Cardiac muscle cell (in vitro differentiated cells and primary cell): ENCODE results near the gene STARD13. TPM values are rescaled to one million over a fixed set of nuclear protein-coding genes. Genes with fewer than 3 reads are reported as not detected.

Source experiments
- DNase-seq, 2 donors: peaks; one replicate each; pipeline versions ENCODE4 v3.0.0 to v3.0.0-alpha.2; 2010 to 2017; ENCODE audit warnings: low read depth in 1 of 2, low spot score in 1 of 2
- H3K27ac ChIP-seq: fragments of 200-600 bp; sonication (generic); 2 replicates; pipeline ENCODE4 v1.5.1; 2016
- H3K27me3 ChIP-seq: fragments of 200-600 bp; sonication (generic); 2 replicates; pipeline ENCODE4 v1.6.0; 2016; ENCODE audit warnings: control low read depth
- H3K36me3 ChIP-seq: fragments of 200-600 bp; sonication (generic); 2 replicates; pipeline ENCODE4 v1.5.1; 2016; ENCODE audit warnings: control low read depth
- H3K4me1 ChIP-seq: fragments of 200-600 bp; sonication (generic); 2 replicates; pipeline ENCODE4 v1.8.1; 2017; ENCODE audit warnings: low read depth, mild to moderate bottlenecking, mixed run types
- H3K4me3 ChIP-seq: fragments of 200-600 bp; sonication (generic); 2 replicates; pipeline ENCODE4 v1.5.1; 2016; ENCODE audit warnings: mild to moderate bottlenecking
- H3K9me3 ChIP-seq: fragments of 200-600 bp; sonication (generic); 2 replicates; pipeline ENCODE4 v1.5.1; 2017; ENCODE audit warnings: low read depth, mild to moderate bottlenecking, control low read depth
- CTCF ChIP-seq: IDR thresholded peaks from 2 replicates; pipeline ENCODE4 v1.5.1; 2012; ENCODE audit warnings: low read depth, mild to moderate bottlenecking, low read length
- polyA plus RNA-seq: library from polyadenylated mRNA; unstranded; fragments of >200 nt; fragmentation: Nextera tagmentation; extraction: Ambion mirVana; gene quantifications from 2 replicates; pipeline ENCODE4 v1.2.1, GENCODE V29; 2016
- total RNA-seq: library from RNA; depleted of rRNA; stranded (reverse); fragments of >200 nt; gene quantifications from 2 replicates; pipeline ENCODE4 v1.2.3, GENCODE V29; 2016

Gene STARD13
- total and polyA plus RNA-seq, 2 experiments from 2014 or later = 16.5 to 23.5 TPM

GRCh38 chr13:33280279-33280905, 5.2 kb downstream of the STARD13 start:
- H3K4me1 ChIP-seq = peaks cover 15% of the 10 kb centered on the region
- no peak for DNase-seq
- H3K4me3 ChIP-seq = no peak overlapping the region
- no peak overlapping the region for H3K27ac ChIP-seq
- TF ChIP-seq CTCF = no peak
- H3K27me3 ChIP-seq = no peaks in the 10 kb centered on the region
- no peaks in the 10 kb centered on the region for H3K9me3 ChIP-seq
- no peaks in the 10 kb centered on the region for H3K36me3 ChIP-seq

- H3K4me3 ChIP-seq = no peak overlapping the region
- peak in 1 of 2 donors; percentile 50 for DNase-seq
- no peaks in the 10 kb centered on the region for H3K9me3 ChIP-seq
- H3K27me3 ChIP-seq = no peaks in the 10 kb centered on the region
- peaks cover 15% of the 10 kb centered on the region for H3K4me1 ChIP-seq
- H3K27ac ChIP-seq = no peak overlapping the region
- no peak for TF ChIP-seq CTCF
- H3K36me3 ChIP-seq = no peaks in the 10 kb centered on the region
Observed at GRCh38 chr13:33279414-33280278, 5.9 kb downstream of the STARD13 start.

GRCh38 chr13:33278913-33279312, 6.6 kb downstream of the STARD13 start:
- TF ChIP-seq CTCF = no peak
- H3K4me3 ChIP-seq = no peak overlapping the region
- DNase-seq = no peak
- no peaks in the 10 kb centered on the region for H3K9me3 ChIP-seq
- no peaks in the 10 kb centered on the region for H3K27me3 ChIP-seq
- peaks cover 7% of the 10 kb centered on the region for H3K4me1 ChIP-seq
- no peak overlapping the region for H3K27ac ChIP-seq
- H3K36me3 ChIP-seq = no peaks in the 10 kb centered on the region

GRCh38 chr13:33277946-33278345, 7.6 kb downstream of the STARD13 start:
- no peaks in the 10 kb centered on the region for H3K27me3 ChIP-seq
- H3K27ac ChIP-seq = no peak overlapping the region
- no peaks in the 10 kb centered on the region for H3K36me3 ChIP-seq
- no peaks in the 10 kb centered on the region for H3K9me3 ChIP-seq
- TF ChIP-seq CTCF = no peak
- peaks cover 6% of the 10 kb centered on the region for H3K4me1 ChIP-seq
- DNase-seq = peak in 1 of 2 donors; percentile 80
- no peak overlapping the region for H3K4me3 ChIP-seq

- no peaks in the 10 kb centered on the region for H3K36me3 ChIP-seq
- no peak for TF ChIP-seq CTCF
- H3K4me1 ChIP-seq = peaks cover 9% of the 10 kb centered on the region
- H3K4me3 ChIP-seq = no peak overlapping the region
- DNase-seq = no peak
- H3K27ac ChIP-seq = no peak overlapping the region
- H3K27me3 ChIP-seq = no peaks in the 10 kb centered on the region
- no peaks in the 10 kb centered on the region for H3K9me3 ChIP-seq
Observed at GRCh38 chr13:33277037-33277740, 8.4 kb downstream of the STARD13 start.
